Mucosa of rectum (tissue), 2 donors: ENCODE data around the gene BTN2A1.

Experiments
- H3K27ac ChIP-seq, 2 donors: one replicate each; pipeline ENCODE4 v1.7.0; 2013; ENCODE audit warnings: inconsistent platforms in 2 of 2, low read depth in 2 of 2, low read length in 2 of 2
- H3K27me3 ChIP-seq, 2 donors: one replicate each; pipeline ENCODE4 v1.7.0; 2013; ENCODE audit warnings: low read length in 2 of 2; ENCODE audit not compliant: control insufficient read depth in 2 of 2, insufficient read depth in 2 of 2
- H3K36me3 ChIP-seq, 2 donors: one replicate each; pipeline ENCODE4 v1.7.0; 2013; ENCODE audit warnings: low read length in 2 of 2; ENCODE audit not compliant: control insufficient read depth in 2 of 2, insufficient read depth in 2 of 2
- H3K4me1 ChIP-seq, 2 donors: one replicate each; pipeline ENCODE4 v1.7.0; 2013; ENCODE audit warnings: low read length in 2 of 2, mild to moderate bottlenecking in 1 of 2; ENCODE audit not compliant: control insufficient read depth in 2 of 2, insufficient read depth in 2 of 2
- H3K4me3 ChIP-seq, 2 donors: one replicate each; pipeline ENCODE4 v1.7.0; 2013; ENCODE audit warnings: low read length in 2 of 2
- H3K9ac ChIP-seq, 2 donors: one replicate each; pipeline ENCODE4 v1.7.0; 2013; ENCODE audit warnings: low read length in 2 of 2, low read depth in 1 of 2, mild to moderate bottlenecking in 1 of 2
- H3K9me3 ChIP-seq, 2 donors: one replicate each; pipeline ENCODE4 v1.7.0; 2013; ENCODE audit warnings: low read length in 2 of 2; ENCODE audit not compliant: control insufficient read depth in 2 of 2
- donor health status: healthy.
- donor health status: Normal muscosa, but diverticular disease.

The BTN2A1 gene

GRCh38 chr6:26487466-26487865 lies 29.7 kb downstream of the BTN2A1 start:
- Histone ChIP-seq H3K9ac (no peak overlapping the region), H3K36me3 (no peaks in the 10 kb centered on the region), H3K4me3 (no peak overlapping the region), H3K27ac (no peak overlapping the region), H3K4me1 (no peaks in the 10 kb centered on the region), H3K27me3 (no peaks in the 10 kb centered on the region), H3K9me3 (peaks cover 0 to 2% of the 10 kb centered on the region in 2 donors)

GRCh38 chr6:26489996-26490964 lies 32.5 kb downstream of the BTN2A1 start:
- Histone ChIP-seq H3K27me3 (peaks cover 0 to 5% of the 10 kb centered on the region in 2 donors), H3K9ac (no peak overlapping the region), H3K4me3 (no peak overlapping the region), H3K36me3 (no peaks in the 10 kb centered on the region), H3K4me1 (no peaks in the 10 kb centered on the region), H3K9me3 (peaks cover 0 to 2% of the 10 kb centered on the region in 2 donors), H3K27ac (no peak overlapping the region)

- H3K4me1 ChIP-seq, result no peaks in the 10 kb centered on the region
- no peak overlapping the region for H3K4me3 ChIP-seq
These were observed 33.8 kb downstream of the BTN2A1 start for GRCh38 chr6:26491604-26492003.

GRCh38 chr6:26493258-26493657 lies 35.5 kb downstream of the BTN2A1 start:
- Histone ChIP-seq H3K4me3 (no peak overlapping the region), H3K9me3 (no peaks in the 10 kb centered on the region), H3K9ac (no peak overlapping the region), H3K27ac (no peak overlapping the region), H3K36me3 (no peaks in the 10 kb centered on the region), H3K27me3 (peaks cover 0 to 5% of the 10 kb centered on the region in 2 donors), H3K4me1 (no peaks in the 10 kb centered on the region)

More at GRCh38 chr6:26491604-26492003, 33.8 kb downstream of the BTN2A1 start:
- Histone ChIP-seq H3K27ac (no peak overlapping the region), H3K36me3 (no peaks in the 10 kb centered on the region), H3K9me3 (peaks cover 0 to 2% of the 10 kb centered on the region in 2 donors), H3K27me3 (peaks cover 0 to 5% of the 10 kb centered on the region in 2 donors), H3K9ac (no peak overlapping the region)

GRCh38 chr6:26494117-26494516 lies 36.4 kb downstream of the BTN2A1 start:
- Histone ChIP-seq H3K9ac (no peak overlapping the region), H3K9me3 (no peaks in the 10 kb centered on the region), H3K27me3 (peaks cover 0 to 5% of the 10 kb centered on the region in 2 donors), H3K4me3 (no peak overlapping the region), H3K27ac (no peak overlapping the region), H3K4me1 (no peaks in the 10 kb centered on the region), H3K36me3 (no peaks in the 10 kb centered on the region)

- peaks cover 0 to 5% of the 10 kb centered on the region in 2 donors for H3K27me3 ChIP-seq
- no peak overlapping the region for H3K9ac ChIP-seq
- no peaks in the 10 kb centered on the region for H3K36me3 ChIP-seq
- H3K9me3 ChIP-seq, result no peaks in the 10 kb centered on the region
- H3K4me3 ChIP-seq, result no peak overlapping the region
- H3K4me1 ChIP-seq, result no peaks in the 10 kb centered on the region
- no peak overlapping the region for H3K27ac ChIP-seq
These were observed 37.5 kb downstream of the BTN2A1 start for GRCh38 chr6:26495281-26495680.

- Histone ChIP-seq H3K27me3 (peaks cover 13 to 20% of the 10 kb centered on the region in 2 donors), H3K4me1 (peaks cover 7 to 10% of the 10 kb centered on the region in 2 donors), H3K4me3 (no peak overlapping the region), H3K36me3 (no peaks in the 10 kb centered on the region), H3K27ac (no peak overlapping the region), H3K9ac (no peak overlapping the region), H3K9me3 (no peaks in the 10 kb centered on the region)
These were observed 39.9 kb downstream of the BTN2A1 start for GRCh38 chr6:26497610-26498009.

- H3K36me3 ChIP-seq, result no peaks in the 10 kb centered on the region
- H3K27ac ChIP-seq, result no peak within 1 kb of the TSS
- H3K4me1 ChIP-seq, result peaks cover 7 to 10% of the 10 kb centered on the region in 2 donors
- H3K27me3 ChIP-seq, result peaks cover 14 to 15% of the 10 kb centered on the region in 2 donors
- no peak within 1 kb of the TSS for H3K9ac ChIP-seq
- H3K4me3 ChIP-seq, result no peak within 1 kb of the TSS
- H3K9me3 ChIP-seq, result no peaks in the 10 kb centered on the region
These were observed 42.3 kb downstream of the BTN2A1 start, which contains the start of gene BTN1A1 for GRCh38 chr6:26500102-26500501. Gene BTN1A1, plus strand, starts transcription at chr6:26500303. Its CDS starts 984 bp downstream, at chr6:26501287.

GRCh38 chr6:26501482-26501986 lies 43.8 kb downstream of the BTN2A1 start:
- no peak overlapping the region for H3K27ac ChIP-seq
- no peak overlapping the region for H3K9ac ChIP-seq
- peaks cover 7 to 10% of the 10 kb centered on the region in 2 donors for H3K4me1 ChIP-seq
- H3K9me3 ChIP-seq, result no peaks in the 10 kb centered on the region
- peak overlapping the region; percentile 49 to 63 for H3K4me3 ChIP-seq
- H3K36me3 ChIP-seq, result no peaks in the 10 kb centered on the region
- peaks cover 14 to 15% of the 10 kb centered on the region in 2 donors for H3K27me3 ChIP-seq

- Histone ChIP-seq H3K27me3 (peaks cover 14 to 15% of the 10 kb centered on the region in 2 donors), H3K36me3 (no peaks in the 10 kb centered on the region), H3K9ac (no peak overlapping the region), H3K27ac (no peak overlapping the region), H3K4me1 (peaks cover 7 to 10% of the 10 kb centered on the region in 2 donors), H3K9me3 (no peaks in the 10 kb centered on the region), H3K4me3 (peak overlapping the region in 1 of 2 donors; percentile 63)
These were observed 44.4 kb downstream of the BTN2A1 start for GRCh38 chr6:26502165-26502564.
